ENCODE data around the gene MUC5AC.
"Not testable (repeated sequence)": the region's sequence is repeated elsewhere in the genome, so short reads cannot be mapped to it uniquely, and the experiment has no call there.

Gene MUC5AC

DNA sequence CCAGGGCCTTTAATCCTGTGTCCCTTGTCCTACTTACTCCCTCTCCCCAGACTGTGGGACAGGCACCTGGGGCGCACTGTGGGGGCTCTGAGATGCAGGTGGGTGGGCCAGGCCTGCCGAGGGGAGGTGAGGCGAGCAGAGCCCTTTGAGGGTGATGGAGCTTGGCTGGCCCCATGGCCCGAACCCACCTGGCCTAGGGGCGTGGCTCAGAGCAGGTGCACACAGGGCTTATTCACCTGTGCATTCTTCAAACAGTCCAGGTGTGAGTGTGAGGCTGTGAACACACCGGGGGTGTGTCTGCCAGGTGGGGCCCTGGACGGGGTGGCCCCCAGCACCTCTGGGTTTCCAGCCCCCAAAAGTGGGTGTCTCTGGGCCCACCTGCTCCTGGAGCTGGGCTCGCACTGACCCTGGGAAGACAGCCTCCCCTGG, 9.0 kb upstream of the MUC5AC start:
- no peak for DNase-seq

GRCh38 chr11:1149545-1149944, 8.2 kb upstream of the MUC5AC start:
- no peak for DNase-seq

GRCh38 chr11:1150116-1150515, 7.6 kb upstream of the MUC5AC start:
- no peak for DNase-seq

GRCh38 chr11:1150769-1151365, 6.9 kb upstream of the MUC5AC start:
- DNase-seq, result no peak

GRCh38 chr11:1151366-1152315, 6.1 kb upstream of the MUC5AC start:
- DNase-seq, result no peak

DNA sequence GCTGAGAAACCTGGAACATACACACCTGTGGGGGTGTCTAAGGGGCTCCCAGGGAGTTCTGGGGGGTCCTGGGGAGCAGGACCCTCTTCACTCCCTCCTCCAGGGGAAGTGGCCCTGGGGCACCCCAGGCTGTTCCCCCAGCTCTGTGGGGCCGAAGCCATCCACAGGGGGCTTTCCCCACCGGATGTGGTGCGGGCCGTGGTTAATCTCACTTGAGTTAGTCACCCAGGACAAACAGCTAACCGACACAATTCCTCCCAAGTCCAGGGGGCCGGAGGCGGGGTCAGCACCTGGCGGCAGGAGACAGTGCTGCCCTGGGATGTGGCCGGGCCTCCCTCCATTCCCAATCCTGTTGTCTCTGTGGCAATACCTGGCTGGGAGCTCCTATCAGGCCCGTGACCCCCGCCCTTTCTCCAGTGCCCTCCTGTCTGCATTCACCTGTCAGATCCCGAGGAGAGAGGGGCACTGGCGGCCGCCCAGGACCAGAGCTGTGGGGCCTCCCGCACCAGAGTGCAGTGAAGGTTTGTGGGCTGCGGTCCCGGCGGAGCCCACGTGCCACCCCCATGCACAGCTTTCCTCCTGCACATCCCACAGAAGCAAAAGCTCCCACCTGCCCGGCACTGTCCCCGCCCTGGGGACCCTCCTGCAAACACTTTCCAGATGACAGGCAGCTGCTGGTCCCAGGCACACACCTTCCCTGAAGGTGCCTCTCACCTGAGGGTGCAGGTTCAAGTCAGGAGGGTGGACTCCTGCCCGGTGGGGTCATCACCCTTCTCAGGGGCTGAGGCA, 5.2 kb upstream of the MUC5AC start:
- DNase-seq, result peak; percentile 12

DNA sequence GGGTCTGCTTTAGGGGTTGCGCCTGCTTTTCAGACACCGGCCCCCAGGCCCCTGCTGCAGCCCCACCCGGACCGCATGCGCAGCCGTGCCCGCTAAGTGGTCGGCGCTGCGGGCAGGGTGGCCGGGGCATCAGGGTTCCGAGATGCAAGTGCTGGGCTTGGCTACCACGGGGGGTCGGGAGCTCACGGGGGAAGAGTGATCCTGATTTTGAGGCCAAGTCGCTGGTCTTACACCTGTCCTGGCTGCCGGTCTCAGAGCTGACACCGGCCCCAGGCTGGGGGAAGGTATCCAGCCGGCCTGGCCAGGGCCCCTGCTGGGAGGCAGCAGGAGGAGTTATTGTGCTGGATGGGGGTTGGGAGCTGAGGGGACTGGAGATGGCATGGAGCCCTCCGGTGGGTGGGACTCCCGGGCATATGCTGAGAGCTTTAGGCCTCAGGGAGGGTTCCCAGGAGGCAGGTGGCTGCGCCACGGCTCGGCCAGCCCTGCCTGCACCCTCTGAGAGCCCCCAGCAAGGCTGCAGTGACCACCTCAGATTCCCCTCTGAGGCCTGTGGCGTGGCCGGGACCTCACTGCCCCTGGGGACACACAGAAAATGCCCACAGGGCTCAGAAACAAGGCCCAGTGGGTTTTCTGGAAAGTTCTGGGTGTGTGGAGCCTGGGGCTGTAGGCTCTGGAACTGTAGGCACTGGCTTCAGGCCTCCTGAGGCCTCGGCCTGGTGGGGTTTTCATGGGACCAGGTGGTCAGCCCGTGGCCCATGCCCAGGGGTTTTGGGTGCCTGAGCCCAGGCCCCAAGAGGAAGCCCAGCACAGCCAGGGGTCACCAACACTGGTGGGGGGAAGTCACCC, 4.4 kb upstream of the MUC5AC start:
- no peak for DNase-seq

DNA sequence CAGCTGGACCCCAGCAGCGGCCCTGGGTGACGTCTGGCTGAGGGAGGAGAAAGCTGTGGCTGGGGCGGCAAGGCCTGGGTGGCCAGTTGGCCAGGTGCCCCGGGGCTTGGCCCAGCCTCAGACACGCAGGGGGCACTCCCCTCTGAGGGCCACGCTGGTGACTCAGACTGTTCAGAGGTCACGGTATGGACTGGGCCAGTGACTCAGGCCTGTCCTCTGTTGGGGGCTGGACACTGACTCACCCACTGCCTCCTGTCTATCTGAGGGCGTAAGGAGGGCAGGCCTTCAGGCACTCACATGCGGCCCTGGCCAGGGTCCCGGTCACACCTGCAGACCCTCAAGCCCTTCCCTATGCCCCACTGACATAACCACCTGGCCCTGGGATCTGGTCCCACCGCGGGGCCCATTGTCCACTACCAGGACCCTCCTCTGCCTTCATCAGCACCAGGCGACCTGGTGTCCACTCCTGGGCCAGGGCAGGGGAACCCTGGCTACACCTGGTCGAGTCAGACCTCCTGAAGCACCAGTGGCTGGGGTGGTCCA, 3.7 kb upstream of the MUC5AC start:
- peak; percentile 95 for DNase-seq

DNA sequence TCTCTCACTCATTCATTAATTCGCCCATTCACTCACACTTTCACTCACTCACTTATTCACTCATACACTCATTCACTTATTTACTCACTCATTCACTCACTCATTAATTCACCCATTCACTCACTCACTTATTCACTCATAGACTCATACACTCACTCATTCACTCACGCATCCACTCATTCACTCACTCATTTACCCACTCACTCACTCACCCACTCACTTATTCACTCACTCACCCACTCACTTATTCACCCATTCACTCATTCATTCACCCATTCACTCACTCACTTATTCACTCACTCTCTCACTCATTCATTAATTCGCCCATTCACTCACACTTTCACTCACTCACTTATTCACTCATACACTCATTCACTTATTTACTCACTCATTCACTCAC, 3.1 kb upstream of the MUC5AC start:
- DNase-seq, result not testable (repeated sequence)

DNA sequence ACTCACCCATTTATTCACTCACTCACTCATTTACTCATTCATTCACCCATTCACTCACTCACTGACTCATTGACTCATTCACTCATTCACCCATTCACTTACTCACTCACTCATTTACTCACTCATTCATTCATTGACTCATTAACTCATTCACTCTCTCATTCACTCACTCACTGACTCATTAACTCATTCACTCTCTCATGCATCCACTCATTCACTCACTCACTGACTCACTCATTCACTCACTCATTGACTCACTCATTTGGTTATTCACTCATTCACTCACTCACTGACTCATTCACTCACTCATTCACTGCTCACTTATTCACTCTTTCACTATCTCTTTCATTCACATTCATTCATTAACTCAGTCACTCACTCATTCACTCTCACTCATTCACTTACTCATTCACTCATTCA, 2.5 kb upstream of the MUC5AC start:
- DNase-seq, result no peak

DNA sequence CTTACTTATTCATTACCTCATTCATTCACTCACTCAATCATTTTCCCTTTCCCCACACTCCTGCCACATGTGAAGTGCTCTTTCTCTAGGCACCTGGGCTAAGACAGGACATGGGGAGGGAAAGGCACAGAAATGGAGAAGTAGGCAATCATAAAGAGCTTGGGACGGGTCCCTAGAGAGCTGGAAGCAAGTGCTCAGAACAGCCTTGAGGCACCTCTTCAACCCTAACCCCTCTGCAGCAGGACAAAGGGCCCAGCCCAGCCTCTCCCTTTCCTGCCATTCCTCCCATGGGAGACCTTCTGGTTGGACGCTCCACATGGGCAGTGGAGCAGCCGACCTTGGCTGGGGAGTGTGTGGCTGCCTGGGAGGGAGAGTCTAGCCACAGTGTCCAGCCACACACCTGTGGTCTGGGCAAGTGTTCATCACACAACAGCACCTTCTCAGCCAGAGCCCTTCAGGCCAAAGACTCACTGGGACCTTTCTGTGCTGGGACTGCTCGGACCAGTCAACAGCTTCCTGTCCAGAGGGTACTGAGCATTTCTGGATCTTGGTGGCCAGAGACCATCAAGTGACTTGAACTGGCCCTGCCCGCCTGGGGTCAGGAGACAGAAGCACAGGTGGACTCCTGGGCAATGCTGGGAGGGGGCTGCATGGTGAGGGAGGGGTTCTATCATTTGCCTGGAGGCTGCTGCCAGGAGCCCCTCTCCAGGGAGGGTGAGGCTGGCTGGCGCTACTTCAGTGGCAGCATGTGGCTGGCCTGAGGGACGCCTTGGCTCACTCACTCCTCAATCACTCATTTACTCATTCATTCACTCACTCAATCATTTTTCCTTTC, 1.0 kb upstream of the MUC5AC start:
- no peak for DNase-seq

GRCh38 chr11:1157341-1157644, 460 bp upstream of the MUC5AC start:
- DNase-seq, result no peak

DNA sequence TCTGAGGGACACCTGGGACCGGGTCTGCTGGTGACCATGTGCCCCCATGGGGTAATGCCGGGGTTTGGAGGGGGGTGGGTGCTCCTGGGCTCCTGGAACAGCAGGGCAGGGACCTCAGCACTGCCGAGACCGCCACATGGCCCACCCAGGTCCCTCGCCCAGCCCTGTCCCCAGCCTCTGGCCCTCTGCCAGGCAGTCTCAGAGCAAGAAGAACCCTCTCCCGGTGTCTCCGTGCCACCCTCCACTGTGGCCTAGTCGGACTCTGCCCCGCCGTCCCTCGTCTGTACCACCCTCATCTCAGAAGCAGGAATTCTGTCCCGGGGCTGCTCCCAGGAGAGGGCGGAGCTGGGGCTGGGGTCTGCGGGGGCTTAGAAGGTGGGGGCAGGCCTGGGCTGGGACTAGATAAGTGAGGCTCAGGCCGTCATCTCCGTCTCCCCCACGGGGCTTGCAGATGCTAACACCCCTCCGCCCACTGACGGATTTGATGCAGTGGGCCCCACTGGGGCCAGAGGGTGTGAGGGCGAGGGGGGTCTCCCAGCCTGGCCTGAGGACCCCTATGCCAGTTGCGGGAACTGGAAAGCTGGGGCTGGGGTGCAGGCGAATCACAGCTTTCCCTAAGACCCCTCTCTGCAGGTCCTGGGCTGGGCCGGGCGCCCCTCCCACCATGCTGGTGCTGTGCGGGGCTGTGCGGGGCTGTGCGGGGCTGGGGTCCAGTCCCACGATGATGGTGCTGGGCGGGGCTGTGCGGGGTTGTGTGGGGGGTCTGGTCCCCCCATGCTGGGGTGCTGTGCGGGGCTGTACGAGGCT, 1.1 kb downstream of the MUC5AC start:
- no peak for DNase-seq

DNA sequence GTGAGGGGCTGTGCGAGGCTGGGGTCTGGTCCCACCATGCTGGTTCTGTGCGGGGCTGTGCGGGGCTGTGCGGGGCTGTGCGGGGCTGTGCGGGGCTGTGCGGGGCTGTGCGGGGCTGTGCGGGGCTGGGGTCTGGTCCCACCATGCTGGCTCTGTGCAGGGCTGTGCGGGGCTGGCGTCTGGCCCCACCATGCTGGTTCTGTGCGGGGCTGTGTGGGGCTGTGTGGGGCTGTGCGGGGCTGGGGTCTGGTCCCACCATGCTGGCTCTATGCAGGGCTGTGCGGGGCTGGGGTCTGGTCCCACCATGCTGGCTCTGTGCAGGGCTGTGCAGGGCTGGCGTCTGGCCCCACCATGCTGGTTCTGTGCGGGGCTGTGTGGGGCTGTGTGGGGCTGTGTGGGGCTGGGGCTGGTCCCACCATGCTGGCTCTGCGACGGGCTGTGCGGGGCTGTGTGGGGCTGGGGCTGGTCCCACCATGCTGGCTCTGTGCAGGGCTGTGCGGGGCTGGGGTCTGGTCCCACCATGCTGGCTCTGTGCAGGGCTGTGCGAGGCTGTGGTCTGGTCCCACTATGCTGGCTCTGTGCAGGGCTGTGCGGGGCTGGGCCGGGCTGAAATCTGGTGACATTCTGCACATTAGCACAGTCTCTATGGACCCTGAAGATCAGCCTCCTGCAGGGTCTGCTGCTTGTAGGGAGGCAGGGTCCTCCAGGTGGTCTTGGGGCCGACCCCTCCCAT, 1.9 kb downstream of the MUC5AC start:
- not testable (repeated sequence) for DNase-seq

DNA sequence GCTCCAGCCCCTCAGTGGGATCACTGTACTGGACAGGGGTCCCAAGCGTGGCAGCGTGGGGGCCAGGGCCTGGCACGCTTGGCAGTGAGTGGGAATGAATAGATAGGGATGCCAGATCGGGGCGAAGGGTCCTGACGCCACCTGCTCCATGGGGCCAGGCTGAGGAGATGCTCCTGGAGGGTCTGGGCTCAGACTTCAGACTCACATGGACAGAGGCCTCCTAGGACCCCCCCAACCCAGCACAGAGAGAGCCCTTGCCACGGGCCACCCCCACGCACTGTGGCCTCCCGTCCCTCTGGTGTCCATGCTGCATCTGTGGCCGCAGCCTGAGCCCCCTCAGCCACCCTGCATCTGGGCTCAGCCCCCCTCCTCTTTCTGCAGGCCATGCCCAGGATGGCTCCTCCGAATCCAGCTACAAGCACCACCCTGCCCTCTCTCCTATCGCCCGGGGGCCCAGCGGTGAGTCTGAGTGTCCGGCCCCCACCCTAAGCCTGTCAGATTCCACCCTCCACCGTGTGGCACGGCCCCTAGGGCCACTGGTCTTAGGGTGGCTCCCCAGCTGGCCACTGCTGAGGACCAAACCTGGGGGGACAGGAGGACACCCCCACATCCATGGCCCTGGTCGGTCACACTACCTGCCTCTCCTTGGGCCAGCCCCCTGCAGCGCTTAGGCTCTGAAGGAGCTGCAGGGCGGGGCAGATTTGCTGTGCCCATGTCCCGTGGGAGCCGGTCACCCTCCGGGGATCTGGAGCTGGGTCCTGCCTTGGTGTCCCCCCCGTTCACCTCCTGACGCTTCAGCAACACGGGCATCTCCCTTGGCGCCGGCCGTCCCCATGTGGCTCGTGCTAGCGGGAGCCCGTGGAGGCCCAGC, 2.7 kb downstream of the MUC5AC start:
- DNase-seq, result no peak

- no peak for DNase-seq
Measured at GRCh38 chr11:1161410-1162137, 3.8 kb downstream of the MUC5AC start.

DNA sequence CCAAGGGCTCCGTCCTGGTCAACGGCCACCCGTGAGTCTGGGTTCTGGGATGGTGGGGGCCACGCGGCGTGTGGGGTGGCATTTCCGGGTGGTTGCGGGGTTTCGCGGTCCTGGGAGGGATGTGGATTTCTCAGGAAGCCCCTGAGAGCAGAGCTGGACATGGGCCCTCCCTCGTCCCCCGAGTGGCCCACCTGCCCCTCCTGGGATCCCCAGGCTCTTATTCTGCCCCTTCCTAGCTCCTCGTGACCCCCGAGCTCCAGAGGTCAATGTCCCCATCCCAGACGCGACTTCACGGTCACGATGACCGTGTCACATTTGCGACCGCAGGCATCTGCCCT, 4.4 kb downstream of the MUC5AC start:
- no peak for DNase-seq
